CD14-positive monocyte (primary cell): ENCODE measurements around the gene APOL3. TPM values are rescaled to one million over a fixed set of nuclear protein-coding genes. Genes with fewer than 3 reads are reported as not detected.

Experiments used
- DNase-seq, 3 donors: peaks; one replicate each; pipeline ENCODE4 v3.0.0-alpha.2; 2011 to 2022
- H2AFZ ChIP-seq: 2 replicates; pipeline ENCODE4 v1.6.0; 2012; ENCODE audit warnings: mild to moderate bottlenecking, low read depth, low read length, inconsistent platforms; ENCODE audit not compliant: insufficient read depth, poor library complexity, severe bottlenecking
- H3K27ac ChIP-seq, 2 donors: 1 replicate in 1 of 2; 2 replicates in 1 of 2; pipeline ENCODE4 v1.5.1; 2012 to 2013; ENCODE audit warnings: low read length in 2 of 2, control low read depth in 1 of 2, inconsistent platforms in 1 of 2, low read depth in 1 of 2, mild to moderate bottlenecking in 1 of 2
- H3K27me3 ChIP-seq, 2 donors: one replicate each; pipeline versions ENCODE4 v1.6.0 to v1.6.1; 2011 to 2013; ENCODE audit warnings: low read length in 2 of 2; ENCODE audit not compliant: control insufficient read depth in 2 of 2, insufficient read depth in 2 of 2
- H3K36me3 ChIP-seq, 2 donors: replicated peaks in 1 of 2; 1 replicate in 1 of 2; 2 replicates in 1 of 2; pipeline versions ENCODE4 v1.5.1 to v1.6.1; 2012 to 2013; ENCODE audit warnings: low read length in 2 of 2, control low read depth in 1 of 2, inconsistent platforms in 1 of 2, mild to moderate bottlenecking in 1 of 2; ENCODE audit not compliant: insufficient read depth in 2 of 2, control insufficient read depth in 1 of 2
- H3K4me1 ChIP-seq, 2 donors: 1 replicate in 1 of 2; 2 replicates in 1 of 2; pipeline versions ENCODE4 v1.5.1 to v1.6.1; 2012 to 2013; ENCODE audit warnings: low read length in 2 of 2, control low read depth in 1 of 2, inconsistent platforms in 1 of 2, mild to moderate bottlenecking in 1 of 2, moderate library complexity in 1 of 2; ENCODE audit not compliant: insufficient read depth in 2 of 2, control insufficient read depth in 1 of 2
- H3K4me2 ChIP-seq: replicated peaks from 2 replicates; pipeline ENCODE3; 2012; ENCODE audit warnings: low read length, moderate library complexity, mild to moderate bottlenecking; ENCODE audit not compliant: poor library complexity, severe bottlenecking; ENCODE audit errors: extremely low read depth
- H3K4me3 ChIP-seq, 3 experiments: fragments of 200-600 bp in 1 of 3; sonication (generic) in 1 of 3; replicated peaks in 1 of 3; 1 replicate in 2 of 3; 2 replicates in 1 of 3; pipeline ENCODE4 v1.5.1; 2011 to 2013; ENCODE audit warnings: low read length in 3 of 3, mild to moderate bottlenecking in 3 of 3, control low read depth in 2 of 3, low read depth in 2 of 3, inconsistent platforms in 1 of 3, moderate library complexity in 1 of 3
- H3K79me2 ChIP-seq: 2 replicates; pipeline ENCODE4 v1.6.0; 2012; ENCODE audit warnings: mild to moderate bottlenecking, control low read depth, inconsistent platforms, low read length, moderate library complexity; ENCODE audit not compliant: insufficient read depth
- H3K9ac ChIP-seq: 2 replicates; pipeline ENCODE4 v1.6.0; 2017; ENCODE audit warnings: low read length, mild to moderate bottlenecking; ENCODE audit not compliant: insufficient read depth, poor library complexity, severe bottlenecking
- H3K9me3 ChIP-seq, 2 donors: replicated peaks in 1 of 2; 1 replicate in 1 of 2; 2 replicates in 1 of 2; pipeline versions ENCODE4 v1.5.1 to v1.6.1; 2012 to 2013; ENCODE audit warnings: low read length in 2 of 2, control low read depth in 1 of 2; ENCODE audit not compliant: control insufficient read depth in 1 of 2, insufficient read depth in 1 of 2
- H4K20me1 ChIP-seq: 2 replicates; pipeline ENCODE4 v1.6.0; 2012; ENCODE audit warnings: mild to moderate bottlenecking, low read length, control low read depth, moderate library complexity; ENCODE audit not compliant: insufficient read depth
- H3K27ac Mint-ChIP-seq, 7 donors: one replicate each; pipeline ENCODE4 v1.8.0; 2020; ENCODE audit warnings: mild to moderate bottlenecking in 7 of 7, mixed read lengths in 7 of 7, moderate library complexity in 6 of 7, inconsistent platforms in 2 of 7
- H3K27me3 Mint-ChIP-seq, 3 donors: one replicate each; pipeline ENCODE4 v1.8.0; 2021 to 2022; ENCODE audit warnings: low read depth in 3 of 3, mild to moderate bottlenecking in 3 of 3, mixed read lengths in 3 of 3, moderate library complexity in 3 of 3, inconsistent platforms in 1 of 3
- H3K36me3 Mint-ChIP-seq, 2 donors: one replicate each; pipeline ENCODE4 v1.8.0; 2020; ENCODE audit warnings: mixed read lengths in 2 of 2, inconsistent platforms in 1 of 2, mild to moderate bottlenecking in 1 of 2
- H3K4me1 Mint-ChIP-seq: one replicate; pipeline ENCODE4 v1.8.0; 2020; ENCODE audit warnings: mild to moderate bottlenecking, mixed read lengths
- H3K4me3 Mint-ChIP-seq, 2 donors: one replicate each; pipeline ENCODE4 v1.8.0; 2020; ENCODE audit warnings: mild to moderate bottlenecking in 2 of 2, mixed read lengths in 2 of 2, moderate library complexity in 1 of 2
- H3K9me3 Mint-ChIP-seq, 7 donors: one replicate each; pipeline ENCODE4 v1.8.0; 2020 to 2022; ENCODE audit warnings: mixed read lengths in 7 of 7, mild to moderate bottlenecking in 6 of 7, moderate library complexity in 6 of 7, inconsistent platforms in 2 of 7
- CTCF ChIP-seq: fragments of 200-600 bp; IDR thresholded peaks from one replicate; pipeline ENCODE4 v1.8.0; 2022; ENCODE audit warnings: antibody characterized with exemption, mild to moderate bottlenecking
- WGBS: methylation state at CpG from one replicate; pipeline ENCODE4 v1.1.5; 2013; ENCODE audit warnings: missing lambda C conversion rate; ENCODE audit not compliant: insufficient coverage; 5-methylcytosine and 5-hydroxymethylcytosine counted together
- intact Hi-C, 2 donors: fragments of 100-400 bp; cut with micrococcal nuclease; formaldehyde crosslinking; loops; one replicate each; pipeline versions ENCODE4 v1.15.0 to v1.15.1; 2023
- polyA plus RNA-seq, 3 donors: library from polyadenylated mRNA; depleted of rRNA in 1 of 3; unstranded in 2 of 3; stranded (reverse) in 1 of 3; fragments of 300-500 nt in 2 of 3; fragments of >200 nt in 1 of 3; fragmentation: Illumina TruSeq in 2 of 3; gene quantifications; 1 replicate in 2 of 3; 2 replicates in 1 of 3; pipeline ENCODE4 v1.2.3, GENCODE V29; 2012 to 2021

APOL3 gene
- polyA plus RNA-seq, 3 donors: 39.9 to 97.0 (median 61.3) TPM

DNA sequence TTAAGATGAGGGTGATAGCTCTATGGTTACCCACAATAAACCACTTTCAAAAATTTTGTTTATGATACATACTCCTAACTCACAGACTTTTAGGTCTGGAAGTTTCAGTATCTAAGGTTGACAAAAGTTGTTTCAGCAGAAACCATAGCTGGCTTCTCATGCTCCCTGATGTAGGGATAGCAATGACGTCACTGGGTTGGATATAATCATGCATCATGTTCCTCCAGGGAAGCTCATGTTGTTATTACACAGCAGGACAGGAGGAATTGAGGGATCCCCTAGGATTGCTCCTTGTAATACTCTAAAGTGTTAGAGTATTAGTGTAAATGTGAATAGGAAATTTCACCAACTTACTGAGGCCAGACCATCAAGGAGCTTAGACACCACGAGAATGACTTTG, 23.6 kb downstream of the APOL3 start:
- WGBS: 83% methylated on average over 1 of the region's 2 CpGs
- no peaks in the 10 kb centered on the region for H3K27me3 ChIP-seq
- H3K27ac ChIP-seq: no peak overlapping the region
- peaks cover 17 to 23% of the 10 kb centered on the region in 2 donors for H3K36me3 ChIP-seq
- H3K4me1 ChIP-seq: peaks cover 10 to 11% of the 10 kb centered on the region in 2 donors
- DNase-seq: no peak
- H3K27me3 Mint-ChIP-seq: peaks cover 2 to 5% (median 3%) of the 10 kb centered on the region in 3 donors
- H3K9ac ChIP-seq: no peak overlapping the region
- H4K20me1 ChIP-seq: peaks cover 32% of the 10 kb centered on the region
- peaks cover 24 to 28% of the 10 kb centered on the region in 2 donors for H3K36me3 Mint-ChIP-seq
- no peak overlapping the region for H2AFZ ChIP-seq
- TF ChIP-seq CTCF: no peak
- no peak overlapping the region for H3K4me2 ChIP-seq
- intact Hi-C loops: no loop called here
- H3K4me1 Mint-ChIP-seq: peaks cover 14% of the 10 kb centered on the region
- peaks cover 0 to 1% (median 0%) of the 10 kb centered on the region in 7 donors for H3K9me3 Mint-ChIP-seq
- H3K4me3 Mint-ChIP-seq: no peak overlapping the region
- no peaks in the 10 kb centered on the region for H3K79me2 ChIP-seq
- H3K9me3 ChIP-seq: no peaks in the 10 kb centered on the region
- H3K27ac Mint-ChIP-seq: no peak overlapping the region
- no peak overlapping the region for H3K4me3 ChIP-seq

DNA sequence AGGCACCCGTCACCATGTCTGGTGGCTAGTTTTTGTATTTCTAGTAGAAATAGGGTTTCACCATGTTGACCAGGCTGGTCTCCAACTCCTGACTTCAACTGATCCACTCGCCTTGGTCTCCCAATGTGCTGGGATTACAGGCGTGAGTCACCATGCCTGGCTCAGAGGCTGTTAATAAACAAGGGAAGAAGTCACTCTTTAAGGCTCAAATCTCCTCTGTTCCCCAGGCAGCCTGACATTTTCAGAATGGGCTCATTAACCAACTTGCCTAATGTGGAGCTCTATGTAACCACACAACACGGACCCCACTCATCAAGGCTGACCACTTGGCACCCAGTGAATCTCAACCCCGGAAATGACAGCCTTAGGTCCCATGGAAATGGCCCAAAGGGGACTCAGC, 24.1 kb downstream of the APOL3 start:
- intact Hi-C loops: no loop called here
- Mint-ChIP-seq H3K36me3 (peaks cover 19 to 23% of the 10 kb centered on the region in 2 donors), H3K27ac (no peak overlapping the region), H3K27me3 (peaks cover 2 to 8% (median 3%) of the 10 kb centered on the region in 3 donors), H3K9me3 (peaks cover 0 to 1% (median 0%) of the 10 kb centered on the region in 7 donors), H3K4me1 (peaks cover 14% of the 10 kb centered on the region), H3K4me3 (no peak overlapping the region)
- Histone ChIP-seq H4K20me1 (peaks cover 27% of the 10 kb centered on the region), H3K27ac (no peak overlapping the region), H3K36me3 (peaks cover 12 to 18% of the 10 kb centered on the region in 2 donors), H3K9me3 (no peaks in the 10 kb centered on the region), H3K79me2 (no peaks in the 10 kb centered on the region), H3K4me1 (peaks cover 10 to 11% of the 10 kb centered on the region in 2 donors), H2AFZ (no peak overlapping the region), H3K27me3 (no peaks in the 10 kb centered on the region), H3K4me3 (no peak overlapping the region), H3K9ac (no peak overlapping the region), H3K4me2 (no peak overlapping the region)
- TF ChIP-seq CTCF: no peak
- no peak for DNase-seq
- WGBS: 67% methylated on average over 1 of the region's 5 CpGs
